CD8-positive, alpha-beta memory T cell (primary cell): ENCODE results near the gene CFAP57. TPM values are rescaled to one million over a fixed set of nuclear protein-coding genes. Genes with fewer than 3 reads are reported as not detected.

Experiments
- CTCF ChIA-PET: fragments of 350-600 bp; sonication (Branson Sonifier 250); formaldehyde crosslinking; loops from one replicate; lab custom pipeline; 2021; ENCODE audit warnings: antibody characterized with exemption; lab: Charles Lee
- POLR2A ChIA-PET: fragments of 350-600 bp; sonication (Branson Sonifier 250); formaldehyde crosslinking; loops from one replicate; lab custom pipeline; 2021; ENCODE audit warnings: antibody characterized with exemption; lab: Charles Lee
- DNase-seq, 5 donors: peaks; one replicate each; pipeline versions ENCODE4 v3.0.0 to v3.0.0-alpha.2; 2020 to 2022; ENCODE audit warnings: mixed read lengths in 1 of 5
- H3K27ac ChIP-seq: one replicate; pipeline ENCODE4 v1.7.0; 2013; ENCODE audit warnings: low read depth, mild to moderate bottlenecking, low read length, moderate library complexity
- H3K27me3 ChIP-seq: 2 replicates; pipeline ENCODE4 v1.7.0; 2013; ENCODE audit warnings: low read length, mild to moderate bottlenecking; ENCODE audit not compliant: insufficient read depth, poor library complexity, severe bottlenecking
- H3K36me3 ChIP-seq: 2 replicates; pipeline ENCODE4 v1.7.0; 2013; ENCODE audit warnings: mild to moderate bottlenecking, low read length, moderate library complexity; ENCODE audit not compliant: insufficient read depth
- H3K4me1 ChIP-seq: 2 replicates; pipeline ENCODE4 v1.7.0; 2013; ENCODE audit warnings: mild to moderate bottlenecking, low read length, moderate library complexity; ENCODE audit not compliant: insufficient read depth
- H3K4me3 ChIP-seq: 2 replicates; pipeline ENCODE4 v1.7.0; 2013; ENCODE audit warnings: mild to moderate bottlenecking, low read length
- H3K9me3 ChIP-seq: 2 replicates; pipeline ENCODE4 v1.7.0; 2013; ENCODE audit warnings: mild to moderate bottlenecking, low read length
- H3K27ac Mint-ChIP-seq, 8 donors: one replicate each; pipeline ENCODE4 v1.8.0; 2020 to 2021; ENCODE audit warnings: mixed read lengths in 8 of 8, mild to moderate bottlenecking in 6 of 8, inconsistent platforms in 3 of 8, moderate library complexity in 3 of 8
- H3K27me3 Mint-ChIP-seq, 2 donors: one replicate each; pipeline ENCODE4 v1.8.0; 2020 to 2021; ENCODE audit warnings: mixed read lengths in 2 of 2, mild to moderate bottlenecking in 1 of 2, moderate library complexity in 1 of 2
- H3K36me3 Mint-ChIP-seq, 3 donors: one replicate each; pipeline ENCODE4 v1.8.0; 2020 to 2021; ENCODE audit warnings: mixed read lengths in 3 of 3, inconsistent platforms in 1 of 3, mild to moderate bottlenecking in 1 of 3
- H3K4me1 Mint-ChIP-seq, 3 donors: one replicate each; pipeline ENCODE4 v1.8.0; 2020 to 2021; ENCODE audit warnings: mixed read lengths in 3 of 3, inconsistent platforms in 1 of 3, mild to moderate bottlenecking in 1 of 3
- H3K4me3 Mint-ChIP-seq, 7 donors: one replicate each; pipeline ENCODE4 v1.8.0; 2020 to 2021; ENCODE audit warnings: mixed read lengths in 7 of 7, mild to moderate bottlenecking in 6 of 7, moderate library complexity in 4 of 7, inconsistent platforms in 2 of 7
- H3K9me3 Mint-ChIP-seq, 5 donors: one replicate each; pipeline ENCODE4 v1.8.0; 2020 to 2022; ENCODE audit warnings: mixed read lengths in 5 of 5, mild to moderate bottlenecking in 3 of 5, moderate library complexity in 2 of 5, inconsistent platforms in 1 of 5
- polyA plus RNA-seq: library from polyadenylated mRNA; unstranded; fragments of 300-500 nt; fragmentation: Illumina TruSeq; gene quantifications from one replicate; pipeline ENCODE4 v1.2.3, GENCODE V29; 2021
- total RNA-seq, 2 experiments: library from RNA; stranded (reverse); gene quantifications; one replicate each; pipeline ENCODE4 v1.2.3, GENCODE V29; 2021

Gene CFAP57
- total RNA-seq (under 1 TPM; 0.26 to 0.33 TPM), polyA plus RNA-seq (not detected)

- Histone ChIP-seq H3K9me3 (no peaks in the 10 kb centered on the region), H3K4me3 (peak within 1 kb of the TSS; percentile 97), H3K36me3 (peaks cover 25% of the 10 kb centered on the region), H3K27ac (peak within 1 kb of the TSS; percentile 77), H3K27me3 (peaks cover 3% of the 10 kb centered on the region), H3K4me1 (peaks cover 19% of the 10 kb centered on the region)
- peak; percentile 81 to 95 (median 92) for DNase-seq
- ChIA-PET POLR2A (interaction anchor here (1.2 kb wide), 1 partner anchor 218 kb away, joined by 3 read pairs; the partner anchor contains the start of genes MED8 and SZT2), CTCF (interaction anchor here (0.6 kb wide), 1 partner anchor 12 kb away, joined by 3 read pairs; no protein-coding TSS in a partner anchor)
- peaks cover 25 to 41% (median 37%) of the 10 kb centered on the region in 3 donors for H3K4me1 Mint-ChIP-seq
- H3K4me3 Mint-ChIP-seq: peak within 1 kb of the TSS; percentile 92 to 100 (median 98)
- peaks cover 8 to 43% (median 16%) of the 10 kb centered on the region in 3 donors for H3K36me3 Mint-ChIP-seq
- peak within 1 kb of the TSS; percentile 84 to 97 (median 95) for H3K27ac Mint-ChIP-seq
- H3K27me3 Mint-ChIP-seq: peaks cover 9 to 18% of the 10 kb centered on the region in 2 donors
- H3K9me3 Mint-ChIP-seq: no peaks in the 10 kb centered on the region
Measured at GRCh38 chr1:43171876-43172526, at the start of gene CFAP57, which contains the start of gene EBNA1BP2. Gene CFAP57, plus strand, starts transcription at chr1:43172330. Its CDS starts 424 bp downstream, at chr1:43172754. Gene EBNA1BP2, minus strand, starts transcription at chr1:43172290. Its CDS starts 172 bp downstream, at chr1:43172118.

DNA sequence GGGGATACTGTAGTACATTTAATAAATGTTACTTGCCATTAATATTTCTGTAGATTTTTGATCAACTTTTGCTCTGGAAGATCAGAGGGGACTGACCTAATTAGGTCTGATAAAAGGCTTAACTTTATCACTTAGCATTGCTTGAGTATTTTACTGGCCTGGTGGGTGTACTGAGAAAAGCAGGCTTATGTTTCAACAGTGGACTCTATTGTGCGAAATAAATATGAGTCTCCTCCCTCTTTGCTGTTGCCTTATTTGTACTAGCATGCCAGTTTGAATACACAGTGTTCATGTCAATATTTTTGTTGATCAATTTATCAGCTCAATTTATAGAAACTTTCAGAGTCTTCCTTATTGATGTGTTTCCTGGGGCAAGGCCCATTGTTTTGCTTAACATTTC lies 49.1 kb upstream of the CFAP57 start:
- DNase-seq: no peak
- Histone ChIP-seq H3K27me3 (no peaks in the 10 kb centered on the region), H3K27ac (no peak overlapping the region), H3K4me3 (no peak overlapping the region), H3K4me1 (no peaks in the 10 kb centered on the region), H3K36me3 (no peaks in the 10 kb centered on the region), H3K9me3 (no peaks in the 10 kb centered on the region)
- peaks cover 0 to 2% (median 0%) of the 10 kb centered on the region in 5 donors for H3K9me3 Mint-ChIP-seq
- CTCF ChIA-PET: no interaction called here
- H3K36me3 Mint-ChIP-seq: no peaks in the 10 kb centered on the region
- no peak overlapping the region for H3K27ac Mint-ChIP-seq
- H3K4me3 Mint-ChIP-seq: no peak overlapping the region
- POLR2A ChIA-PET: no interaction called here
- no peaks in the 10 kb centered on the region for H3K4me1 Mint-ChIP-seq
- peaks cover 12 to 40% of the 10 kb centered on the region in 2 donors for H3K27me3 Mint-ChIP-seq

- Histone ChIP-seq H3K4me3 (no peak overlapping the region), H3K36me3 (no peaks in the 10 kb centered on the region), H3K9me3 (no peaks in the 10 kb centered on the region), H3K27ac (no peak overlapping the region), H3K4me1 (no peaks in the 10 kb centered on the region), H3K27me3 (peaks cover 5% of the 10 kb centered on the region)
- Mint-ChIP-seq H3K27me3 (peaks cover 12 to 40% of the 10 kb centered on the region in 2 donors), H3K9me3 (no peaks in the 10 kb centered on the region), H3K4me1 (no peaks in the 10 kb centered on the region), H3K4me3 (no peak overlapping the region), H3K36me3 (no peaks in the 10 kb centered on the region), H3K27ac (no peak overlapping the region)
- DNase-seq: no peak
- ChIA-PET CTCF (no interaction called here), POLR2A (no interaction called here)
Measured at GRCh38 chr1:43128816-43129215, 43.3 kb upstream of the CFAP57 start.

GRCh38 chr1:43129426-43129825 lies 42.7 kb upstream of the CFAP57 start:
- POLR2A ChIA-PET: no interaction called here
- no peak overlapping the region for H3K4me3 ChIP-seq
- CTCF ChIA-PET: no interaction called here
- H3K27me3 Mint-ChIP-seq: peaks cover 12 to 44% of the 10 kb centered on the region in 2 donors
- H3K4me1 Mint-ChIP-seq: no peaks in the 10 kb centered on the region
- H3K27ac Mint-ChIP-seq: no peak overlapping the region
- no peaks in the 10 kb centered on the region for H3K9me3 ChIP-seq
- no peak overlapping the region for H3K27ac ChIP-seq
- no peaks in the 10 kb centered on the region for H3K9me3 Mint-ChIP-seq
- no peak for DNase-seq
- no peaks in the 10 kb centered on the region for H3K36me3 ChIP-seq
- H3K36me3 Mint-ChIP-seq: no peaks in the 10 kb centered on the region
- peaks cover 5% of the 10 kb centered on the region for H3K27me3 ChIP-seq
- no peaks in the 10 kb centered on the region for H3K4me1 ChIP-seq
- no peak overlapping the region for H3K4me3 Mint-ChIP-seq

- Histone ChIP-seq H3K4me1 (no peaks in the 10 kb centered on the region), H3K4me3 (no peak overlapping the region), H3K36me3 (no peaks in the 10 kb centered on the region), H3K27ac (no peak overlapping the region), H3K9me3 (no peaks in the 10 kb centered on the region), H3K27me3 (peaks cover 5% of the 10 kb centered on the region)
- no peaks in the 10 kb centered on the region for H3K4me1 Mint-ChIP-seq
- ChIA-PET POLR2A (no interaction called here), CTCF (no interaction called here)
- H3K9me3 Mint-ChIP-seq: no peaks in the 10 kb centered on the region
- H3K36me3 Mint-ChIP-seq: no peaks in the 10 kb centered on the region
- no peak for DNase-seq
- H3K27me3 Mint-ChIP-seq: peaks cover 2 to 61% of the 10 kb centered on the region in 2 donors
- no peak overlapping the region for H3K27ac Mint-ChIP-seq
- no peak overlapping the region for H3K4me3 Mint-ChIP-seq
Measured at GRCh38 chr1:43134068-43134467, 38.1 kb upstream of the CFAP57 start.

DNA sequence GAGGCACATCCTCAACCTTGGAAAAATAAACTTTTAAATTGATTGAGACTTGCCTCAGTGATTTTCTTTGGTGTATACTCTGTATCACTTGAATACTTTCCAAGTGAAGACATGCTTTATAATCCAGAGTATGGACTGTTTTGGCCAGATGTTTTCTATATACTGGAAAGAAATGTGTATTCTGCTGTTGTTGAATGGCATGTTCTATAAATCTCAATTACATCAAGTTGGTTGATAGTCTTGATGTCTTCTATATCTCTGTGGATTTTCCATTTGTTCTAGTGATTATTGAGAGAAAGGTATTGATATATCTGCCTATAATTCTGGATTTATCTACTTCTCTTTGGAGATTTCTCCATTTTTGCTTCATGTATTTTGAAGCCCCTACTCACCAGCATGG lies 37.5 kb upstream of the CFAP57 start:
- DNase-seq: no peak
- POLR2A ChIA-PET: no interaction called here
- no peak overlapping the region for H3K27ac ChIP-seq
- Mint-ChIP-seq H3K4me1 (no peaks in the 10 kb centered on the region), H3K9me3 (peaks cover 0 to 2% (median 0%) of the 10 kb centered on the region in 5 donors), H3K36me3 (peaks cover 0 to 2% (median 0%) of the 10 kb centered on the region in 3 donors), H3K4me3 (no peak overlapping the region), H3K27me3 (peaks cover 3 to 66% of the 10 kb centered on the region in 2 donors), H3K27ac (peak overlapping the region in 1 of 8 donors; percentile 22)
- H3K9me3 ChIP-seq: no peaks in the 10 kb centered on the region
- no peak overlapping the region for H3K4me3 ChIP-seq
- H3K27me3 ChIP-seq: peaks cover 5% of the 10 kb centered on the region
- CTCF ChIA-PET: no interaction called here
- H3K36me3 ChIP-seq: no peaks in the 10 kb centered on the region
- no peaks in the 10 kb centered on the region for H3K4me1 ChIP-seq

DNA sequence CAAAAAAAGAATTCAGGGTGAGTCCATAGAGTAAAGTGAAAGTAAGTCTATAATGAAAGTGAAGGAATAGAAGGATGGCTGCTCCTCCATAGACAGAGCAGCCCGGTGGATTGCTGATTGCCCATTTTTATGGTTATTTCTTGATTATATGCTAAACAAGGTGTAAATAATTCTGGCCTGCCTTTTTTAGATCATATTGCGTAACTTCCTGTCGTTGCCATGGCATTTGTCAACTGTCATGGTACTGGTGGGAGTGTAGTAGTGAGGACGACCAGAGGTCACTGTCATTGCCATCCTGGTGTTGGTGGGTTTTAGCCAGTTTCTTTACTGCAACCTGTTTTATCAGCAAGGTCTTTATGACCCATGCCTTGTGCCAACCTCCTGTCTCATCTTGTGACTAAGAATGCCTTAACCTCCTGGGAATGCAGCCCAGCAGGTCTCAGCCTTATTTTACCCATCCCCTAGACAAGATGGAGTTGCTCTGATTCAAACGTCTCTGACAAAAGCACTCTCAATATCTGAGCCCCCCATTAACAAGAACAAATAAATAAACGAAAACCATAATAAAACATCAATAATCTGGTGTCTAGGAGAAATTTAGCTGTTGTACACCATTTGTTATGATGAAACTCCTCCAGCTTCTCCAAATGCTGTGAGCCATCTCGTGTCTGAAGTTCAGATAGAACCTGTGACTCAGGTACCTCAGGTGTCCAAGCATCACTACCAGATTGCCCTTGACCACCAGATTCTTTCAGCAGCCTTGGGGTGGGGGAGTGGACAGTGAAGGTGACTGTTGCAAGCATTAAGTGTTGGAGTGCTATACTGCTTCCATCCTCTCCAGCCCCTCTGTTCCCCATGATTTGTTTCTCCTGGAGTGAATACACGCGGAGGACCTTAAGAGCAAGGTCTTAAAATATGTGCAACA lies 36.0 kb upstream of the CFAP57 start:
- Mint-ChIP-seq H3K4me3 (no peak overlapping the region), H3K27me3 (peaks cover 9 to 66% of the 10 kb centered on the region in 2 donors)
- CTCF ChIA-PET: no interaction called here

More for the DNA sequence above, 36.0 kb upstream of the CFAP57 start:
- H3K4me3 ChIP-seq: no peak overlapping the region
- H3K4me1 ChIP-seq: no peaks in the 10 kb centered on the region
- peaks cover under 1% of the 10 kb centered on the region for H3K27me3 ChIP-seq
- H3K36me3 ChIP-seq: no peaks in the 10 kb centered on the region
- Mint-ChIP-seq H3K27ac (no peak overlapping the region), H3K36me3 (peaks cover 0 to 2% (median 0%) of the 10 kb centered on the region in 3 donors), H3K4me1 (no peaks in the 10 kb centered on the region), H3K9me3 (peaks cover 0 to 8% (median 3%) of the 10 kb centered on the region in 5 donors)
- no peak overlapping the region for H3K27ac ChIP-seq
- POLR2A ChIA-PET: no interaction called here
- no peak for DNase-seq
- peaks cover 4% of the 10 kb centered on the region for H3K9me3 ChIP-seq
